GM19035 (cell line): ENCODE data around the gene CCNL2.
"Not testable (repeated sequence)": the region's sequence is repeated elsewhere in the genome, so short reads cannot be mapped to it uniquely, and the experiment has no call there.

ENCODE experiments used
- ATAC-seq: cut with Tn5 transposase; IDR thresholded peaks from one replicate; pipeline ENCODE4 v1.9.1; 2021; ENCODE audit not compliant: unreplicated experiment

Gene CCNL2

DNA sequence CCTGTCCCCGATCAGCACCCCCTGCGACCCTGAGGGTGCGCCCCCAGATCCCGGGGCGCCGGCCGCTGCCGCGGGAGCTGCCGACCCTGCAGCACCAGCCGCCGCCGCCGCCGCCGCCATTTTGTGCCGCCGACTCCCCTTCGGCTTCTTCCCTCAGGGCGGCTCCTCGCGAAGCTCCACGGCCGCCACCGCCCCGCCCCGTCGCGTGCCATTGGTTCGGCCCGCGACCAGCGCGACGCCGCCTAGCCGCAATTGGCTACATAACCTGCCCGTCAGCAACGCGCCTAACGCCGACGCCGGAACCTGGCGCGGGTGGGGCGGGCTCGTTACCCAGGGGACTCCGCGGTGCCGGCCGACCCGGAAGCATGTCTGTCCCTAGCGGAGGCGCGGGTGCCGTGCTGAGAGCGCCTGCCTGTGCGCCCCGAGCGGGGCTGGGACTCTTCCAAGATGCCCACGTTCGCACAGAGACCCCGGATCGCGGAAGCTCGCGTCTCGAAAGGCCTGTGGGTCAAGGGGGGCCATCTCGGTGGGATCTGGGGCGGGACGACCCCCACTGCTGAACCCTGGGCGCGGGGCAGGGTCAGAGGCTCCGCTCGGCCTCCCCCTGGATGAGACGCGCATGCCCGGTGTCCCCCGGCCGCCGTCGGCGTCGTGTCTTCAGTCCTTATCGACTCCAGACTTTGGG lies at the start of gene CCNL2:
CCNL2 (minus strand) TSS at position 149 of the 685 bp plus-strand sequence; CDS start at position 120, 29 bp downstream.
- peak; percentile 89 for ATAC-seq

- ATAC-seq = not testable (repeated sequence)
Observed at GRCh38 chr1:1446631-1447030, 47.5 kb upstream of the CCNL2 start.

DNA sequence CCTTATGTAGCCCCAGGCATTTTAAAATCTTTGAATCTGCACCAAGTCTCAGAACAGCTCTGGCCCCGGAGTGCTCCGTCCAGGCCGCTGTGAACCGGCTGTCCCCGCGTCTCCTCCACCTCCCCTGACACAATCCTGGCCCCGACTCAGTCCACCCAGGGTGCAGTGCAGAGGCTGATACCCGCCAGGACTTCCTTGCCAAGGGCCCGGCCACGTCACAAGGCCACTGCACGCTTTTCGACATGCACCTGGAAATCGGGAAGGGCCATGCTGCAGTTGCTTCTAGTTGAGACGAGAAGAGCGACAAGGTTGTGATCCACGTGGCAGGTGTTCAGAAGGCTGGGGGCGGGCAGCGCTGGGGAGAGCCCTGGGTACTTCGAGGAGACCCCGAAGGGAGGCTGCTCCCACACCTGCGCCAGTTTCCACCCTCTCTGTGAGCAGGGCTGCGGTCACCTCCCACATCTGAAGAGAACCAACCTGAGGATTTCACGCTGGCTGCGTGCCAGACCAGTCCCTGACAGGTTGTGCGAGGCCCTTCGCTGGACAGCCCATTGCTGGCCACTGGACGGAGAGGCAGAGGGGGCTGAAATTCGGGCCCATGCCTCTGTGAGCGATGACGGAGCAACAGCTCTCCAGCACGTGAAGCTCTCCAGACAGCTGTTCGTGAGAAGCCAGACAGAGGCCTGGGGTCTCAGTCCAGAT lies 43.1 kb upstream of the CCNL2 start:
- no peak for ATAC-seq

- no peak for ATAC-seq
Observed at GRCh38 chr1:1441002-1441888, 42.1 kb upstream of the CCNL2 start.

DNA sequence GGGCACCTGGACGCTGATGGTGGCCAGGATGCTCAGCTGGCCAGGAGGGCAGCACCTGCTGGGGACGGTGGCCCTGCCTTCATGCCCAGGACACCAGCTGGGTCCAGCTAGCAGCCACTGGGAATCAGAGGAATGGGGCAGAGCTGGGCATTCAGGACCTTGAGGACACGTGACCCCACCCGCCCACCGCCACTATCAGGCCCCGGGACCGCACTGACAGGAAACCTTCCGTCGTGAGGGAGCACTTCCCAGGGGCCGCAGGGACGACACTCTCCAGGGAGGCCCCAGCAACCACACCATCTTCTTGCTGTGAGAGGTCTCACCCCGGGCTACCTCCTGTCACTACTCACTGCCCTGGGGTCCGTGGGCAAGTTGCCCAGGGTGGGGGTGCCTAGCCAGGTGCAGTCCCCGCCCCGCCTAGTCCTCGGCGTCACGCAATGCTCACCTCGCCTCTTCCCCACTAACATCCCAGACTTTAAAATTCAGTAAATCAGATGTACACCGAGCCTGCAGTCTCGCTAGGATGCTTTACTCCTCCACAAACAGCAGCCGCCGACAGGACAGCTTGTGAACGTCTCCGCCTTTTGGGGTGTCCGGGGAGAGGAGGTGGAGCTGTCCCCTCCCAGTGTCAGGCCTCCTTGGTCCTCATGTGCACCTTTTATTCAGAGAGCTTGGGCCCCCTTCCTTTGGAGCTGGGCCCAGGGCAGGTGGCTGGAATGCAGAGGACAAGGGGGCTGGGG lies 41.3 kb upstream of the CCNL2 start:
- ATAC-seq = no peak

DNA sequence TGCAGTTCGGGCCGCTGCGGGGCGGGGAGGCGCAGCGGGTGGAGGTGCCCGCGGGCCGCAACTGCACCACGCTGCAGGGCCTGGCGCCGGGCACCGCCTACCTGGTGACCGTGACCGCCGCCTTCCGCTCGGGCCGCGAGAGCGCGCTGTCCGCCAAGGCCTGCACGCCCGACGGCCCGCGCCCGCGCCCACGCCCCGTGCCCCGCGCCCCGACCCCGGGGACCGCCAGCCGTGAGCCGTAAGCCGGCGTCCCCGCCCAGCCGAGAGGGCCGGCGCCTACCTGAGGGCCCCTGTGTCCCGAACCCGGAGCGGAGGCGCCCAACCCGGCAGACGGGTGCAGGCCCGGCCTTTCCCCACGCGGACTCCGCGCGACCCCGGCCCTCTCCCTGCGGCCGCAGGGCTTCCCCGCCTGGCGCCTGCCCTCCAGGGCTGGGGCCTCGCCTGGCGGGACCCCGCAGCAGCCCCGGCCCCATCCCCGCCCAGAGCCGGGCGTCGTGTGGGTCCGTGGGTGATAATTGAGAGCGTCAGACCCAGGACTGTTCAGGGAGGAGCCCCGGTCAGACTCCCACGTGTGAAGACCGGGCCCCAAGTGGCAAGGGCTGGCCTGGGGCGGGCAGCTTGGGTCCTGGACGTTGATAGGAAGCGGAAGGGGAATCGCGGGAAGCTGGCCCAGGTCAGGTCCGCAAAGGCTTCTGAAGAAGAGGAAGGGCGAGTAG lies 40.6 kb upstream of the CCNL2 start:
- no peak for ATAC-seq

DNA sequence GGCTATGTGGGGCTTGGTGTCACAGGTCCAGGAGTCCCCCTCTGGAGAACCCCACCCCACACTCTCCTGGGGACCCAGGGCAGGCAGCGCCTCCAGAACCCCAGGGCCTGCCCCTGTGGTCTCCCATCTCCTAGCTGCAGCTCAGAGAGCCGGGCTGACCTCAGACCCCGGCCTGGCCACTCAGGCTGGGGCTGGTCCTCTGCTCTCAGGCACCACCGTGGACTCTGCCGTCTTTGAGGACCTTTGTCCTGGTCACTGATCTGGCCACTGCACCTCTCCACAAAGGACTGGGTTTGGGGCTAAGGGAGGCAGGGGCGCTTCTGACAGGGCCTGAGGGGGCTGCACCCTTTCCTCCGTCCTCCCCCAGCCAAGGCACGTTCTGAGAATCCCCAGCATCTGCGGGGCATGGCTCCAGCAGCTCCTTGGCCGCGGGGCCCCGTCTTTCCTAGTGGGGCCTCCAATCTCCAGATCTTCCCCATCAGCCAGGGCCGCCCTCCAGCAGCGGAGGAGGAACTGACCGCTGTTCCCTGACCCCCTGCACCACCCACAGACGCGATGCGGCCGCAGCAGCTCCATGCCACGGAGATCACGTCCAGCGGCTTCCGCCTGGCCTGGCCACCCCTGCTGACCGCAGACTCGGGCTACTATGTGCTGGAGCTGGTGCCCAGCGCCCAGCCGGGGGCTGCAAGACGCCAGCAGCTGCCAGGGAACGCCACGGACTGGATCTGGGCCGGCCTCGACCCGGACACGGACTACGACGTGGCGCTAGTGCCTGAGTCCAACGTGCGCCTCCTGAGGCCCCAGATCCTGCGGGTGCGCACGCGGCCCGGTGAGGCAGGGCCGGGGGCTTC lies 39.6 kb upstream of the CCNL2 start:
- no peak for ATAC-seq

DNA sequence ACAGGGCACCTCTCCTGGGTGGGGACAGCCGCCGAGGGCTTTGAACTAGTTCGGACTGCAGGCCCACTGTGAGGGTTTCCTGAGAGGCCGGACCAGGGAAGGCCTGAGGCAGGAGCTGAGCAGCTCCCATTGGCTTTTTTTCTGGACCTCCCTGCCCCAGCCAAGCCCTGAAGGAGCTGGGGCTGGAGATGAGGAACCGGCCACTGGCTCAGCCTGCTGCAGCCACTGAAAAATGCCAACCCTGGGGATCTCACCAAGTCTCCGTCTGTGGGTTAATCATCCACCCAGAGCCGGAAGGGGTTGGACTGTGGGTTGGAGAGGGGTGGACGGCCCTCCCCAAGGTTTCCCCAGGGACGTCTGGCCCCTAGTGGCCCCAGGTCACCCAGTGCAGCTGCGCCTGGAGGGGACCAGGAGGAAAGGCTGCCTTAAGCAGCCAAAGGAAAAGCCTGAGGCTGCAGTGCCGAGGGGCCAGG lies 38.8 kb upstream of the CCNL2 start:
- ATAC-seq = no peak

- no peak for ATAC-seq
Observed at GRCh38 chr1:1437033-1437903, 38.1 kb upstream of the CCNL2 start.

- ATAC-seq = no peak
Observed at GRCh38 chr1:1436630-1437032, 37.5 kb upstream of the CCNL2 start.

DNA sequence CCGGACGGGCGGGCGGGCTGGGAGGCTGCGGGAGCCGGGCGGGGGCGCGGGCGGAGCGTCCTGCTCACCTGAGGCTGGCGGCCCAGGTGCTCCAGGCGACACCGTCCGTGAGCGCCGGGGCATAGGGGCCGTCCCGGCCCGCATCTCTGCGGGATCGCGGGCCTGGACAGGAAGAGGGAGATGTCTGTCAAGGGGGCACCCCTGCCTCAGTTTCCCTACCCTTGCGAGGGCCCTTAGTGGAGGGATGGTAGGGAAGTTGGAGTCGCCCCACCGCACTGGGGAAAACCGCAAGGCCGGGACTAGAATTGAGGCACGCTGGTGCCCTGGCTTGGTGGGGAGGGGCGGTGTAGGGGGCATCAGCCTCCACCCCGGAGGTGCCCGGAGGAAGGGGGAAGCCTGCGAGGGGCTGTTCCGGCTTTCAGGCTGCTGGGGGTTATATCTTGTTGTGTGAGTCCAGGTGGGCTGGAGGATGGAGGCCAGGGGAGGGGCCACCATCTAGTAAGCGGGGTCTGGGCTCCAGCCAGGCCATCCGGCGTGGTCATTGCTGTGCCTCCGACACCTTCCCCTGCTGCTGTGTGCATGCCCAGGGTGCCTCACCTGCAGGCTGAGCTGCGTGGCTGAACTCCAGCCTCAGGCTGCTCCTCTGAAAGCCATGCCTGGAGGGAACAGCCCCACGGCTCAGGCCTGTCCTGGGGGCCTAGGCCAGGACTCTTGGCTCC lies 36.9 kb upstream of the CCNL2 start:
- no peak for ATAC-seq

- no peak for ATAC-seq
Observed at GRCh38 chr1:1435106-1435903, 36.2 kb upstream of the CCNL2 start, which contains the start of gene VWA1. Gene VWA1, plus strand, starts transcription at chr1:1435690. Its CDS starts 59 bp downstream, at chr1:1435749.

- ATAC-seq = no peak
Observed at GRCh38 chr1:1434824-1435105, 35.6 kb upstream of the CCNL2 start.

DNA sequence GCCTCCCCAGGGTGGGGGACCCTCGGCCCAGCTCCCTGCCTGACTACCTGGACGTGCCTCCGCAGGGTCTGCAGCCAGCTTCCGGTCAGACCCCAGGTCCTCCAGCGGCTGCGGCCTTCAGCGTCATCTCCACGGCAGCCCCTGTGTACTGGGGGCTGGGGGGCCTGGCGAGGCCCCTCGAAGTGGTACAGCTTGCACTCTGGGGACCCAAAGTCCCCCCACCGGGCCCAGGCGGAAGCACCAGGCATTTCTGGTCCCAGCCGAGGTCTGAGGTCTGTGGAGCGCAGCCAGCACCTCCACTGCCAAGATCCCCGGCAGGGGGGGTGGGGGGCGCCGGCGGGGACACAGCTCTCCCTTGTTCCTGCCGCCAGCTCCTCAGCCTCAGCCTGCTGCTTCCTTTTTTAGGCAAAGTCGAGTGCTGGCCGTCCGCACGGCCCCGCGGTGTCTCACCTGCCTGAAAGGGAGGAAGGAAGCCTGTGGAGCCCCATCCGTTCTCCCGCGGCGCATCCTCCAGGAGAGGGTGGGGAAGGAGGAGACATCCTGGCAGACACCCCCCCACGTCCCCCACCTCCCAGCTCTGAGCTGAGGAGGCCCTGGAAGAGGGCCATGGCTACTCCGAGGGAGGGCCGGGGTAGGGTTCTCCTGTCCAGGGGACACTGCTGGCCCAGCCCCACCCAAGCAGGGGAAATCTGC lies 35.1 kb upstream of the CCNL2 start:
- no peak for ATAC-seq

DNA sequence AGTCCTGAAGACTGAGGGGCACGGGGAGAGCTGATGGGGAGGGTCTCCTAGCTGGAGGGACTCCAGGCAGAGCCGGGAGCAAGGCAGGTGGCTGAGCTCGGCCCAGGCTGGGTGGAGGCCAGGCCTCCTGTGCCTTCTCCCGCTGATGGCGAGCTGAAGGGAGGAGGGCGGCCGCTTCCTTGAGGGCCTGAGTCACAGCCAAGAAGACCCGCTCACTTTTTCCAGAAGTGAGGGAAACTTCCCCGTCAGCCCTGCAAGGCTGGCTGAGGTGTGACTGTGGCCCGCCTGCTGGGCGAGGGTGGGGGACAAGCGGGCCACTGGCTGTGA lies 34.6 kb upstream of the CCNL2 start:
- no peak for ATAC-seq

DNA sequence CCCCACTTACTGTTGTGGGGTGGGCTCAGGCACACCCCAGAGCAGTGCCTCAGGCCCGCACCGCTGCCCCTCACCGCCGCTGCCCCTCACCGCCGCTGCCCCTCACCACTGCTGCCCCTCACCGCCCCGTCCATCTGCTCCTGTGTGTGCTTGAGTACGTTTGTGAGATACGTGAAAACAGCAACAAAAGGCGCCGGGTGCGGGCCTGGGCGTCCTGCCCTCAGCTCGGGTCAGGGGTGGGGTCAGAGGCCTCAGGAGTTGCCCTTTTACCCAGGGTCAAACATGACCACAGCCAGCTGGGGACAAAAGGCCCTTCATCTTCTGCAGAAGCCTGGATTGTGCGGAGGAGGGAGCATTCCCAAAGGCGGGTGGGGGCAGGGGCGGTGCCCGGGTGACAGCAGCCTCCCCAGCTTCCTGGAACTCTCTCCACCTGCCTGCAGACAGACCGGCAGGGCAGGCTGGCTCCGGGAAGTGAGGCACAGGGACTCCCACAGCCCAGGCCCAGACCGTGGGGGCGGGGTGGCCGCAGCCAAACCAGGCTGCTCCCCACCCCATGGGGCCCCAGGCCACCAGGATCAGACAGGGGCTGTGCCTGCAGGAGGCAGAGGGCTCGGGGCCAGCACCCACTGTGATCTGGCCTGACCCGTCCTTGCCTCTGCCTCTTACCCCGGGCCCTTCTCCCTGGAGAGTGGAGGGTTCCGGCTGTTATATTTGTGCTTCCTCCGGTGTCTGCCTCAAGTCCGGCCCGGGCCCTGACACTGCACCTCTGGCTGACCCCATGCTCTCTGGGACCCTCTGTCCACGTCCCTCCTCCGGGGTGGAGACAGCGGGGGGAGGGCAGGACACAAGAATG lies 34.0 kb upstream of the CCNL2 start:
- ATAC-seq = no peak
